CD4-positive, alpha-beta memory T cell (primary cell): ENCODE measurements around the gene ENTREP1. TPM values are rescaled to one million over a fixed set of nuclear protein-coding genes. Genes with fewer than 3 reads are reported as not detected.
A peak's percentile ranks its signal among the peaks of the same experiment; 100 is the strongest.

Experiments used
- CTCF ChIA-PET: fragments of 350-600 bp; sonication (Branson Sonifier 250); formaldehyde crosslinking; loops from one replicate; lab custom pipeline; 2021; ENCODE audit warnings: inconsistent platforms; ENCODE audit not compliant: partially characterized antibody; lab: Charles Lee
- POLR2A ChIA-PET: fragments of 350-600 bp; sonication (Branson Sonifier 250); formaldehyde crosslinking; loops from one replicate; lab custom pipeline; 2021; ENCODE audit not compliant: partially characterized antibody; lab: Charles Lee
- DNase-seq, 5 donors: peaks; one replicate each; pipeline versions ENCODE4 v3.0.0 to v3.0.0-alpha.2; 2020 to 2022; ENCODE audit warnings: mixed read lengths in 1 of 5
- H3K27ac ChIP-seq: one replicate; pipeline ENCODE4 v1.7.0; 2013; ENCODE audit warnings: low read depth, low read length
- H3K27me3 ChIP-seq: 2 replicates; pipeline ENCODE4 v1.7.0; 2013; ENCODE audit warnings: mild to moderate bottlenecking, low read length, moderate library complexity; ENCODE audit not compliant: insufficient read depth
- H3K36me3 ChIP-seq: 2 replicates; pipeline ENCODE4 v1.7.0; 2013; ENCODE audit warnings: mild to moderate bottlenecking, low read length, moderate library complexity; ENCODE audit not compliant: insufficient read depth
- H3K4me1 ChIP-seq: 2 replicates; pipeline ENCODE4 v1.7.0; 2013; ENCODE audit warnings: mild to moderate bottlenecking, low read length, moderate library complexity; ENCODE audit not compliant: insufficient read depth
- H3K4me3 ChIP-seq, 2 donors: one replicate each; pipeline ENCODE4 v1.7.0; 2013; ENCODE audit warnings: low read length in 2 of 2, mild to moderate bottlenecking in 1 of 2
- H3K9me3 ChIP-seq, 2 donors: one replicate each; pipeline ENCODE4 v1.7.0; 2013; ENCODE audit warnings: low read length in 2 of 2, control low read depth in 1 of 2; ENCODE audit not compliant: control insufficient read depth in 1 of 2
- H3K27ac Mint-ChIP-seq, 7 donors: one replicate each; pipeline ENCODE4 v1.8.0; 2020 to 2021; ENCODE audit warnings: mixed read lengths in 7 of 7, mild to moderate bottlenecking in 6 of 7, inconsistent platforms in 3 of 7, moderate library complexity in 3 of 7
- H3K27me3 Mint-ChIP-seq, 2 donors: one replicate each; pipeline ENCODE4 v1.8.0; 2020 to 2021; ENCODE audit warnings: mixed read lengths in 2 of 2
- H3K36me3 Mint-ChIP-seq, 2 donors: one replicate each; pipeline ENCODE4 v1.8.0; 2020 to 2021; ENCODE audit warnings: mixed read lengths in 2 of 2, inconsistent platforms in 1 of 2, mild to moderate bottlenecking in 1 of 2
- H3K4me1 Mint-ChIP-seq, 4 donors: one replicate each; pipeline ENCODE4 v1.8.0; 2020 to 2021; ENCODE audit warnings: mixed read lengths in 4 of 4, mild to moderate bottlenecking in 1 of 4
- H3K4me3 Mint-ChIP-seq, 8 donors: one replicate each; pipeline ENCODE4 v1.8.0; 2020 to 2021; ENCODE audit warnings: mixed read lengths in 8 of 8, mild to moderate bottlenecking in 7 of 8, moderate library complexity in 6 of 8, inconsistent platforms in 3 of 8
- H3K9me3 Mint-ChIP-seq, 8 donors: one replicate each; pipeline ENCODE4 v1.8.0; 2020 to 2021; ENCODE audit warnings: mixed read lengths in 8 of 8, mild to moderate bottlenecking in 5 of 8, inconsistent platforms in 3 of 8, moderate library complexity in 1 of 8
- intact Hi-C: fragments of 100-400 bp; cut with micrococcal nuclease; formaldehyde crosslinking; loops from one replicate; pipeline ENCODE4 v1.15.1; 2023
- polyA plus RNA-seq, 2 donors: library from polyadenylated mRNA; unstranded; fragments of 300-500 nt; fragmentation: Illumina TruSeq; gene quantifications; one replicate each; pipeline ENCODE4 v1.2.3, GENCODE V29; 2021
- total RNA-seq, 2 experiments: library from RNA; stranded (reverse); gene quantifications; one replicate each; pipeline ENCODE4 v1.2.3, GENCODE V29; 2021

The ENTREP1 gene
- total and polyA plus RNA-seq, 4 experiments from 2014 or later = 0.20 to 0.24 TPM; not detected in 2

GRCh38 chr9:69322256-69322655, 2.8 kb upstream of the ENTREP1 start:
- intact Hi-C loops = no loop called here
- DNase-seq = no peak
- H3K27ac Mint-ChIP-seq = no peak overlapping the region
- peaks cover 0 to 2% (median 0%) of the 10 kb centered on the region in 8 donors for H3K9me3 Mint-ChIP-seq
- ChIA-PET POLR2A (no interaction called here), CTCF (no interaction called here)
- Histone ChIP-seq H3K27ac (no peak overlapping the region), H3K9me3 (no peaks in the 10 kb centered on the region), H3K27me3 (no peaks in the 10 kb centered on the region), H3K36me3 (no peaks in the 10 kb centered on the region), H3K4me3 (no peak overlapping the region), H3K4me1 (no peaks in the 10 kb centered on the region)
- H3K36me3 Mint-ChIP-seq = no peaks in the 10 kb centered on the region
- no peak overlapping the region for H3K4me3 Mint-ChIP-seq
- H3K27me3 Mint-ChIP-seq = peaks cover 24 to 26% of the 10 kb centered on the region in 2 donors
- H3K4me1 Mint-ChIP-seq = peaks cover 0 to 8% (median 4%) of the 10 kb centered on the region in 4 donors

GRCh38 chr9:69323861-69324260, 1.2 kb upstream of the ENTREP1 start:
- Histone ChIP-seq H3K4me1 (no peaks in the 10 kb centered on the region), H3K36me3 (no peaks in the 10 kb centered on the region), H3K9me3 (no peaks in the 10 kb centered on the region), H3K4me3 (no peak overlapping the region), H3K27ac (no peak overlapping the region), H3K27me3 (no peaks in the 10 kb centered on the region)
- ChIA-PET CTCF (no interaction called here), POLR2A (no interaction called here)
- H3K36me3 Mint-ChIP-seq = no peaks in the 10 kb centered on the region
- H3K9me3 Mint-ChIP-seq = peaks cover 0 to 3% (median 0%) of the 10 kb centered on the region in 8 donors
- intact Hi-C loops = no loop called here
- H3K27me3 Mint-ChIP-seq = peaks cover 29 to 31% of the 10 kb centered on the region in 2 donors
- peaks cover 0 to 8% (median 4%) of the 10 kb centered on the region in 4 donors for H3K4me1 Mint-ChIP-seq
- no peak for DNase-seq
- no peak overlapping the region for H3K27ac Mint-ChIP-seq
- peak overlapping the region in 1 of 8 donors; percentile 17 for H3K4me3 Mint-ChIP-seq

GRCh38 chr9:69325409-69326212, 596 bp downstream of the ENTREP1 start:
- POLR2A ChIA-PET = no interaction called here

GRCh38 chr9:69326261-69326660, 1.2 kb downstream of the ENTREP1 start:
- no peak overlapping the region for H3K27ac ChIP-seq
- H3K36me3 ChIP-seq = no peaks in the 10 kb centered on the region
- no peak overlapping the region for H3K27ac Mint-ChIP-seq
- CTCF ChIA-PET = no interaction called here
- peaks cover 30 to 31% of the 10 kb centered on the region in 2 donors for H3K27me3 Mint-ChIP-seq
- H3K9me3 ChIP-seq = no peaks in the 10 kb centered on the region
- H3K4me1 Mint-ChIP-seq = peaks cover 0 to 8% (median 4%) of the 10 kb centered on the region in 4 donors
- H3K4me3 Mint-ChIP-seq = peak overlapping the region in 4 of 8 donors; percentile 2 to 62 (median 51)
- H3K9me3 Mint-ChIP-seq = peaks cover 0 to 4% (median 0%) of the 10 kb centered on the region in 8 donors
- no peak overlapping the region for H3K4me3 ChIP-seq
- no peaks in the 10 kb centered on the region for H3K4me1 ChIP-seq
- POLR2A ChIA-PET = no interaction called here
- H3K36me3 Mint-ChIP-seq = no peaks in the 10 kb centered on the region
- intact Hi-C loops = no loop called here
- H3K27me3 ChIP-seq = no peaks in the 10 kb centered on the region
- no peak for DNase-seq

More at GRCh38 chr9:69325409-69326212, 596 bp downstream of the ENTREP1 start:
- H3K36me3 ChIP-seq = no peaks in the 10 kb centered on the region
- Mint-ChIP-seq H3K36me3 (no peaks in the 10 kb centered on the region), H3K27ac (no peak overlapping the region), H3K4me3 (peak overlapping the region in 6 of 8 donors; percentile 2 to 62 (median 32)), H3K4me1 (peaks cover 0 to 8% (median 4%) of the 10 kb centered on the region in 4 donors), H3K9me3 (peaks cover 0 to 4% (median 0%) of the 10 kb centered on the region in 8 donors), H3K27me3 (peaks cover 29 to 32% of the 10 kb centered on the region in 2 donors)
- H3K4me3 ChIP-seq = no peak overlapping the region
- DNase-seq = no peak
- intact Hi-C loops = no loop called here
- no peaks in the 10 kb centered on the region for H3K9me3 ChIP-seq
- H3K27me3 ChIP-seq = no peaks in the 10 kb centered on the region
- CTCF ChIA-PET = no interaction called here
- no peaks in the 10 kb centered on the region for H3K4me1 ChIP-seq
- H3K27ac ChIP-seq = no peak overlapping the region

GRCh38 chr9:69330580-69330979, 5.6 kb downstream of the ENTREP1 start:
- CTCF ChIA-PET = no interaction called here
- H3K36me3 ChIP-seq = no peaks in the 10 kb centered on the region
- no peak overlapping the region for H3K27ac ChIP-seq
- no peaks in the 10 kb centered on the region for H3K4me1 ChIP-seq
- intact Hi-C loops = no loop called here
- no peaks in the 10 kb centered on the region for H3K27me3 ChIP-seq
- no peak overlapping the region for H3K4me3 ChIP-seq
- Mint-ChIP-seq H3K4me1 (peaks cover 0 to 6% (median 3%) of the 10 kb centered on the region in 4 donors), H3K9me3 (peaks cover 0 to 4% (median 0%) of the 10 kb centered on the region in 8 donors), H3K27me3 (peaks cover 24 to 25% of the 10 kb centered on the region in 2 donors), H3K36me3 (no peaks in the 10 kb centered on the region), H3K27ac (no peak overlapping the region), H3K4me3 (no peak overlapping the region)
- POLR2A ChIA-PET = no interaction called here
- no peaks in the 10 kb centered on the region for H3K9me3 ChIP-seq
- no peak for DNase-seq

GRCh38 chr9:69331444-69331843, 6.4 kb downstream of the ENTREP1 start:
- peaks cover 0 to 1% (median 0%) of the 10 kb centered on the region in 4 donors for H3K4me1 Mint-ChIP-seq
- intact Hi-C loops = no loop called here
- H3K27ac Mint-ChIP-seq = no peak overlapping the region
- Histone ChIP-seq H3K4me1 (no peaks in the 10 kb centered on the region), H3K9me3 (no peaks in the 10 kb centered on the region), H3K27me3 (no peaks in the 10 kb centered on the region), H3K4me3 (no peak overlapping the region), H3K36me3 (no peaks in the 10 kb centered on the region), H3K27ac (no peak overlapping the region)
- no peaks in the 10 kb centered on the region for H3K36me3 Mint-ChIP-seq
- ChIA-PET CTCF (no interaction called here), POLR2A (no interaction called here)
- DNase-seq = no peak
- H3K9me3 Mint-ChIP-seq = peaks cover 0 to 2% (median 0%) of the 10 kb centered on the region in 8 donors
- H3K4me3 Mint-ChIP-seq = no peak overlapping the region
- H3K27me3 Mint-ChIP-seq = peaks cover 16 to 19% of the 10 kb centered on the region in 2 donors

GRCh38 chr9:69332067-69332685, 7.2 kb downstream of the ENTREP1 start:
- intact Hi-C loops = no loop called here
- no peak overlapping the region for H3K27ac ChIP-seq
- H3K4me3 Mint-ChIP-seq = no peak overlapping the region
- H3K36me3 Mint-ChIP-seq = no peaks in the 10 kb centered on the region
- DNase-seq = no peak
- CTCF ChIA-PET = no interaction called here
- H3K4me1 ChIP-seq = no peaks in the 10 kb centered on the region
- H3K4me1 Mint-ChIP-seq = no peaks in the 10 kb centered on the region
- POLR2A ChIA-PET = no interaction called here
- no peaks in the 10 kb centered on the region for H3K9me3 ChIP-seq
- H3K36me3 ChIP-seq = no peaks in the 10 kb centered on the region
- peak overlapping the region in 1 of 7 donors; percentile 65 for H3K27ac Mint-ChIP-seq
- no peaks in the 10 kb centered on the region for H3K27me3 ChIP-seq
- peaks cover 12 to 17% of the 10 kb centered on the region in 2 donors for H3K27me3 Mint-ChIP-seq
- H3K4me3 ChIP-seq = no peak overlapping the region
- peaks cover 0 to 2% (median 0%) of the 10 kb centered on the region in 8 donors for H3K9me3 Mint-ChIP-seq
